KMS-11 (cell line): Measurements from ENCODE around the gene TBC1D21.

Experiments used
- H2AFZ ChIP-seq: fragments of 200-600 bp; sonication (generic); 2 replicates; pipeline ENCODE4 v1.6.1; 2016; ENCODE audit warnings: antibody characterized with exemption, mixed run types, low read depth
- H3K27ac ChIP-seq: fragments of 200-600 bp; sonication (generic); 2 replicates; pipeline ENCODE4 v1.6.1; 2016; ENCODE audit warnings: mild to moderate bottlenecking, mixed run types
- H3K27me3 ChIP-seq: fragments of 200-600 bp; sonication (generic); 2 replicates; pipeline ENCODE4 v1.6.1; 2017; ENCODE audit warnings: mild to moderate bottlenecking, low read depth, mixed run types, moderate library complexity; ENCODE audit not compliant: insufficient read depth
- H3K36me3 ChIP-seq: fragments of 200-600 bp; sonication (generic); 2 replicates; pipeline ENCODE4 v1.6.1; 2017; ENCODE audit warnings: mild to moderate bottlenecking, mixed run types; ENCODE audit not compliant: insufficient read depth
- H3K4me1 ChIP-seq: fragments of 200-600 bp; sonication (generic); 2 replicates; pipeline ENCODE4 v1.6.1; 2016; ENCODE audit warnings: mild to moderate bottlenecking, low read depth, mixed run types; ENCODE audit not compliant: poor library complexity, severe bottlenecking
- H3K4me2 ChIP-seq: fragments of 200-600 bp; sonication (generic); 2 replicates; pipeline ENCODE4 v1.7.0; 2016; ENCODE audit warnings: mild to moderate bottlenecking, mixed run types
- H3K4me3 ChIP-seq: fragments of 200-600 bp; sonication (generic); IDR thresholded peaks from 2 replicates; pipeline ENCODE4 v1.6.1; 2017; ENCODE audit warnings: low read depth, low read length, mixed read lengths; ENCODE audit not compliant: insufficient read depth
- H3K79me2 ChIP-seq: fragments of 200-600 bp; sonication (generic); 2 replicates; pipeline ENCODE4 v1.6.1; 2016; ENCODE audit warnings: low read depth, mixed run types; ENCODE audit not compliant: insufficient read depth
- H3K9ac ChIP-seq: fragments of 200-600 bp; sonication (generic); 2 replicates; pipeline ENCODE4 v1.6.1; 2016; ENCODE audit warnings: mild to moderate bottlenecking, mixed run types
- H4K20me1 ChIP-seq: fragments of 200-600 bp; sonication (generic); 2 replicates; pipeline ENCODE4 v1.6.1; 2016; ENCODE audit warnings: mild to moderate bottlenecking, mixed run types; ENCODE audit not compliant: insufficient read depth
- TF ChIP-seq, protein P1 (sequence below): fragments of 200-600 bp; sonication (generic); conservative IDR thresholded peaks from 2 replicates; pipeline ENCODE4 v1.6.1; 2017; ENCODE audit warnings: low read depth, mild to moderate bottlenecking, antibody characterized with exemption, low read length, moderate library complexity, mixed read lengths

The TBC1D21 gene

DNA sequence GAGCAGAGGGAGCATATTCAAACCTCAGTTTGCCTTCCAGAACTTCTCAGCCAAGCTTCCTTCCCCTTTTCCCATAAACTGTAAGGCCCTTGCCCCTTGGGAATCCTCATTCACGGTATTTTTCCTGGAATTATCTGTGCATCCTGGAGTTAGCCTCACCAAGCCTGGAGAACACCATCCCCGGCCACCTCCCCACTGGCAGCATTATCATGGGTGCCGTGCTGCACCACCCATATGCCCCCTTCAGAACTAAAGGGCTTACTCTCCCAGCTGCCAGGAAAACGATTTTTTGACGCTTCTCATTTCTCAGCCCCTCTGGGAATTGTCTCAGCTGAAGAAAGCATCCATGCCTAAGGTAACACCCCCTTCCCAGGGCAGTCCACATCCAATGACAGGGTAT, 20.9 kb upstream of the TBC1D21 start:
- Histone ChIP-seq H3K4me2 (no peak overlapping the region), H3K27ac (no peak overlapping the region), H3K9ac (no peak overlapping the region), H2AFZ (no peak overlapping the region), H3K27me3 (peaks cover 31% of the 10 kb centered on the region), H4K20me1 (no peaks in the 10 kb centered on the region), H3K4me1 (no peaks in the 10 kb centered on the region), H3K79me2 (no peaks in the 10 kb centered on the region), H3K36me3 (no peaks in the 10 kb centered on the region), H3K4me3 (no peak overlapping the region)
- TF ChIP-seq, protein P1, sequence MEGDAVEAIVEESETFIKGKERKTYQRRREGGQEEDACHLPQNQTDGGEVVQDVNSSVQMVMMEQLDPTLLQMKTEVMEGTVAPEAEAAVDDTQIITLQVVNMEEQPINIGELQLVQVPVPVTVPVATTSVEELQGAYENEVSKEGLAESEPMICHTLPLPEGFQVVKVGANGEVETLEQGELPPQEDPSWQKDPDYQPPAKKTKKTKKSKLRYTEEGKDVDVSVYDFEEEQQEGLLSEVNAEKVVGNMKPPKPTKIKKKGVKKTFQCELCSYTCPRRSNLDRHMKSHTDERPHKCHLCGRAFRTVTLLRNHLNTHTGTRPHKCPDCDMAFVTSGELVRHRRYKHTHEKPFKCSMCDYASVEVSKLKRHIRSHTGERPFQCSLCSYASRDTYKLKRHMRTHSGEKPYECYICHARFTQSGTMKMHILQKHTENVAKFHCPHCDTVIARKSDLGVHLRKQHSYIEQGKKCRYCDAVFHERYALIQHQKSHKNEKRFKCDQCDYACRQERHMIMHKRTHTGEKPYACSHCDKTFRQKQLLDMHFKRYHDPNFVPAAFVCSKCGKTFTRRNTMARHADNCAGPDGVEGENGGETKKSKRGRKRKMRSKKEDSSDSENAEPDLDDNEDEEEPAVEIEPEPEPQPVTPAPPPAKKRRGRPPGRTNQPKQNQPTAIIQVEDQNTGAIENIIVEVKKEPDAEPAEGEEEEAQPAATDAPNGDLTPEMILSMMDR = no peak

DNA sequence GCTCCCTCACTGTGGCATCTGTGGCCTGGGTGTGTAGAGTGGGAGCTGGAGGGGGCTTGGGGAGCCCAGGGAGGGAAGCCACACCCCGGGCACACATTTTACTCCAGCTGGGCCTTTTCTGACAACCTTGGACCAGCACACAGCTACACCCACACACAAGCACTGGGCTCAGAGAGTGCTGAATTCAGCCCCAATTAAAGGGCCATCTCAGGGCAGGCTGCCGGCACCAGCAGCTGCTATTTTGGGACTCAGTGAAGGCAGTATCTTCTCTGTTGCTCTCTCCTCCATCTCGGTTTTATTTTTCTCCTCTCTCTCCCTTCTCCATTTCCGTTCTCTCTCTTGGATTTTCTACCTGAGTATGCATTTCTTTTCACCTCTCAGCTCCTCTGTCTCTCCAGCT, 19.1 kb upstream of the TBC1D21 start:
- H3K27ac ChIP-seq = no peak overlapping the region
- H3K4me3 ChIP-seq = no peak overlapping the region
- H3K9ac ChIP-seq = no peak overlapping the region
- no peak overlapping the region for H3K4me2 ChIP-seq
- TF ChIP-seq, protein P1 = no peak
- peaks cover 25% of the 10 kb centered on the region for H3K27me3 ChIP-seq
- no peaks in the 10 kb centered on the region for H3K4me1 ChIP-seq
- no peak overlapping the region for H2AFZ ChIP-seq
- no peaks in the 10 kb centered on the region for H4K20me1 ChIP-seq
- no peaks in the 10 kb centered on the region for H3K36me3 ChIP-seq
- H3K79me2 ChIP-seq = no peaks in the 10 kb centered on the region

DNA sequence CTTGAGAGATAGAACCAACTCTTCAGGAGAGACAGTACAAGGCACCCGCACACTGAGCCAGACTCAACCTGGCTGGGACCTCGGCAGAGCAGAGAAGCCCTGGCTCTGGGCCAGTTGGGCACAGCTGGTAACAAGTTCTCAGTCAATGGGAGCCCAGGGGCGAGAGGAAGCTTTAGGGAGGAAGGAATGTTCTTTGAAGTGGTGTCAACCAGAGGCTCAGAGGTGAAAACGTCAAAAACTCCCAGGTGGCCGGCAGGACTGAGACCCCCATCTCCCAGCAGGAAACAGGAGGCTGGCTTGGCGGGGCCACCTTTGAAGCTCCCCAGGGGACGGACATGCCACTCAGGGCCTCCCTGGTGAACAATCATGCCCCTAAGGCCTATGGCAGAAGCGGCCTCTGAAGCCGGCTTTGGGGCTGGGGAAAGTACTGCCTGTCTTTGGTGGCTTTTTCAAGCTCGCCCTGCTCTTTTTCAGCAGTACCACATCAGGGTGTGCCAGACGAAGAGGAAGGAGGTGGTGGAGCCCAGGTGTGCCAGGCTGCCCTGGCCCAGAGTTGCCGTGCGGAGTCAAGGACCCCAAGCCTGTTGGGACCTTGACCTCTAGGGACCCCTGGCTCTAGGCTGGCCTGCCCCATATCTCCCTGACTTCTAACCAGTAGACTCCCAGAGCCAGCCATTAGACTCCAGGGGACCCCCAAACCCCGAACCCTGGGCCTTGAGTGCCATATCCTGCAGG, 16.7 kb upstream of the TBC1D21 start:
- H3K36me3 ChIP-seq = no peaks in the 10 kb centered on the region
- no peaks in the 10 kb centered on the region for H3K79me2 ChIP-seq
- H2AFZ ChIP-seq = no peak overlapping the region

DNA sequence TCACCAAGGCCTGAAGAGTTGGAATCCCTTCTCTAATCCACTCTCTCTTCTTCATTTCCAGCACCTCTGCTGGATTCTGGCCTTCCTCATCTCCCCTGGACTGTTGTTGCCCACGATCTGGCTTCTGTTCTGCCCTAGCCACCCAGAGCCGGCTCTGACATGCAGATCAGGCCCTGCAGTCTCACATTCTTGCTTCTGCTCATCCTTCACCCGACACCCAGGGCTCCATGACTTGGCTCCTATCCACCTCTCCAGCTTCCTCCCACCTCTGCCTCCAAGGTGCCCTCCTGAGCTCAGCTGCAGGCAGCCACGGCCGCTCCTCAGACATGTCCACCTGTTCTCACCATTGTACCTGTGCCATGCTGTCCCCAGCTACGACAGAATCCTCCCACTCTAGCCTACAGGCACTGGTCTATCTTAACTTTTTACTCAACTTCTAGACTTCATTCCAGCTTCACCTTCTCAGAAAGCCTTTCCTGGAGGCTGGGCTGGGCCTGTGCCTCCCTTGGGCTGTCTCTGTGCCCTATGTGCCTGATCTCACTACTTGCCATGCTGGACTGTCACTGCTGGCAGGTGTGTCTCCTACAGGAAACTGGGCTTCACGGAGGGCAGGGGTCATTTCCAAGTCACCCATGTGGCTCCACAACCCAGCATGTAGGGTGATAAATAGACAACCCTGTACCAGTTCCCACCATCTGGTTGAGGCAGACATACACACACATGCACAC, 16.0 kb upstream of the TBC1D21 start:
- Histone ChIP-seq H3K4me2 (no peak overlapping the region), H3K27me3 (peaks cover 27% of the 10 kb centered on the region)

More for the DNA sequence above, 16.7 kb upstream of the TBC1D21 start:
- H3K27ac ChIP-seq = no peak overlapping the region
- H3K9ac ChIP-seq = no peak overlapping the region
- no peak overlapping the region for H3K4me3 ChIP-seq
- H4K20me1 ChIP-seq = no peaks in the 10 kb centered on the region
- TF ChIP-seq, protein P1 = no peak
- H3K4me1 ChIP-seq = no peaks in the 10 kb centered on the region
- H3K27me3 ChIP-seq = peaks cover 27% of the 10 kb centered on the region
- H3K4me2 ChIP-seq = no peak overlapping the region

More for the DNA sequence above, 16.0 kb upstream of the TBC1D21 start:
- H3K4me3 ChIP-seq = no peak overlapping the region
- no peak overlapping the region for H3K9ac ChIP-seq
- H2AFZ ChIP-seq = no peak overlapping the region
- no peaks in the 10 kb centered on the region for H3K36me3 ChIP-seq
- H4K20me1 ChIP-seq = no peaks in the 10 kb centered on the region
- no peak overlapping the region for H3K27ac ChIP-seq
- no peaks in the 10 kb centered on the region for H3K4me1 ChIP-seq
- H3K79me2 ChIP-seq = no peaks in the 10 kb centered on the region
- TF ChIP-seq, protein P1 = no peak
